HS-27A (cell line): Measurements from ENCODE around the gene KIAA1549.
"Not testable (repeated sequence)": the region's sequence is repeated elsewhere in the genome, so short reads cannot be mapped to it uniquely, and the experiment has no call there.

ENCODE experiments used
- DNase-seq: peaks from one replicate; pipeline ENCODE4 v3.0.0-alpha.2; 2012; ENCODE audit warnings: low read depth, missing footprints

KIAA1549 gene

DNA sequence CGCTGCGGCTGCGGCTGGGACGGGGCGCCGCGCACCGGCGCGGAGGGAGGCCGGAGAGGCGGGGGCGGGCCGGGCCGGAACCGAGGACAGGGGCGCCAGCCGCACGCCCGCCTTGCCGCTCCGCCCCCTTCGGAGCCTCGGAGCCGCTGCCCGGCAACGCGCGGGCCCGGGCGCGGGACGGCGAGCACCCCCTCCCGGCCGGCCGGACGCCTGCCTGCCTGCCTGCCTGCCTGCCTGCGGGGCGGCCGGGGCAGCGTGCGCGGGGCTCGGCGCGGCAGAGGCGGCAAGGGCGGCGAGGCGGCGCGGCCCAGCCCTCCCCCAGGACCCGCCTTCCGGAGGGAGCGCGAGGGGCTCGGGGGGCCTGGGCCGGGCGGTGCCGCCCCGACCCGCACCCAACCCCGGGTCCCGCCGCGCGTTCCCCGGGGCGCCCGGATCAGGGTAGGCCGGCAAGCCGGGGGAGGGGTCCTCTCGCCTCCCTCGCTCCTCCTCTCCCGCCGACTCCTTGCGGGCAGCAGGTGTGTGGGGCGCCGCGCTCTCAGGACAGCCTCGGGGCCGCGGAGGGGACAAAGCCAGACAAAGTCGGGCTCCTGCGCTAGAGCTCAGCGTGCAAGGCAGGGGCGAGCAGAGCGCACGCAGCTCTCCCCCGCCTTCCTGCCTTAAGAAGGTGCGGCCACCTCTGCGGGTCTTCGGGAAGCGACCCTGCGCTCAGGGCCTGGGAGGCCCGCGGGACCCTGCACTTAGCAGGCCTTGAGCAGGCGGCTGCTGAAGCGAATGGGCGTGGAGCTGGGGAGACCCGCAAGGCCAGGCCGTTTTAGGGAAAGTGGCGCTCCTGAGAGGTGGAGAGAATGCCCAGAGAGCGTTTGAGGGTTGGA lies at the start of gene KIAA1549:
Gene KIAA1549, minus strand, starts transcription at position 58 of the 872 bp plus-strand sequence. CDS start 120 bp downstream, outside the sequence.
- DNase-seq, result no peak

DNA sequence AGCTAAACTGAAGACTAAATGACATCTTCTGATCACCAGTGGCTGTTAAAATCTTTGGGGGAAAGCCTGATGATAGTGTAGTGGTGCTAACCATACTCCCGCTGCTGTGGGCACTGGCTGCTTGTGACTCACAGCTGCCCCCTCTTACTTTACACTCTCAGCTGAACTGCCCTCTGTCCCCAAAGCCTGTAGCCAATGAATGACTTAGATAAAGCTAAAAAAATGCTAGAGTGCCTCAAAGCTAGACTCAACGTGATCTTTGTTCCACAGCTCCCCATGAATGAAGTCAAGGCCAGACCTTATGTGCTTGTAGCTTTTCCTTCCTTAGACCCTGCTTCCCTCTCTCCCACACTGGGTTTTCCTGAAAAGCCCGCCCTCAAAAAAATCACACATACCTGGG lies 48.2 kb upstream of the KIAA1549 start:
- no peak for DNase-seq

DNA sequence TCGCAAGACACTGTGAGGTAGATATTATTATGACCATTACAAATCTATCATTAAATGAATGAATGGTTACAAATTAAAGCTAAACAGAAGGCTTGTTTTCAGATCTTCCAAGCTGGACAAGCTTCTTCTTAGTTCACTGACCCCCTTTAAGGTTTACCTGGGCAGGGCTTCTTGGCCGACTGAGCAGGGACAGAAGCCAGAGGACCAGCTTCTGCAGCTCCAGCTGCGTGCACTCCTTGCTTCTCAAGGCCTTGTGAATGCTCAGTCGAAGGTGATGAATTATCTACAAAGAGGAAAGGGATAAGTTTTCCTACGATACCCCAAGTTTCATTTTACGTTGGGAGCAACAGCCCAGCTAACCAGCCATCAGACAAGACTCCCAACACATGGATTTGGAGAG lies 45.4 kb upstream of the KIAA1549 start:
- no peak for DNase-seq

DNA sequence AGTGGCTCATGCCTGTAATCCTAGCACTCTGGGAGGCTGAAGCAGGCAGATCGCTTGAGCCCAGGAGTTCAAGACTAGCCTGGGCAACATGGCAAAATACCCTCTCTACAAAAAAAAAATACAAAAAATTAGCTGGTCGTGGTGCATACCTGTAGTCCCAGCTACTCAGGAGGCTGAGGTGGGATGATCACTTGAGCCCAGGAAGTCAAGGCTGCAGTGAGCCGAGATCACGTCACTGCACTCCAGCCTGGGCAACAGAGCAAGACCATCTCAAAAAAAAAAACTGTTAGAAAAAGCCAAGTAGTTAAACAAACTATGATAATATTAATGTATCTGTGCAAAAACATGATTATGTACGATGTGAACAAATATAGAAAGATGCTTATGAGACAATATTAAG lies 44.7 kb upstream of the KIAA1549 start:
- not testable (repeated sequence) for DNase-seq

DNA sequence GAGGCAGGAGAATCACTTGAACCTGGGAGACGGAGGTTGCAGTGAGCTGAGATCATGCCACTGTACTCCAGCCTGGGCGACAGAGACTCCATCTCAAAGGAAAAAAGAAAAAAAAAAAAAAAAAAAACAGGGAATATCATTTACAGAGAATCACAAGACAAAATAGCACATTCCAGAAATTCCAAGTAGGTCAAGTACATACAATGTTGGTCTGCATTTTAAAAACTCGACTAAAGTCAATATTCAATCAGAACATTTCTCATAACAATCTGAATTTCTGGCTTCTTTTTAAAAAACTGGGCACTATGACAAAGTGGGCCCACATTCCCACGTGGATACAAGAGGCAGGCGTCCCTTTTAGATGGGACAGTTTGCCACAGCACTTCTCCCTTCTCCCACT lies 41.9 kb upstream of the KIAA1549 start:
- no peak for DNase-seq

DNA sequence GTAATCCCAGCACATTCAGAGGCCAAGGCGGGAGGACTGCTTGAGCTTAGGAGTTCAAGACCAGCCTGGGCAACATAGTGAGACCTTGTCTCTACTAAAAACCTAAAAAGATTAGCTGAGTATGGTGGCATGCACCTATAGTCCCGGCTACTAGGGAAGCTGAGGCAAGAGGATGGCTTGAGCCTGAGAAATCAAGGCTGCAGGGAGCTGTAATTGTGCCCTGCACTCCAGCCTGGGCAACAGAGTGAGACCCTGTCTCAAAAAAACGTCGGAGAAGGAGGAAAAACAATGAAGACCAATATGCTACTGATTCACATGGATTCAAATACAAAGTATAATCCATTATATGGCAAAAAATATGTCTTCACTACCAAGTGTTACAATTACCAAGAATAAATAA lies 41.1 kb upstream of the KIAA1549 start:
- DNase-seq, result no peak

DNA sequence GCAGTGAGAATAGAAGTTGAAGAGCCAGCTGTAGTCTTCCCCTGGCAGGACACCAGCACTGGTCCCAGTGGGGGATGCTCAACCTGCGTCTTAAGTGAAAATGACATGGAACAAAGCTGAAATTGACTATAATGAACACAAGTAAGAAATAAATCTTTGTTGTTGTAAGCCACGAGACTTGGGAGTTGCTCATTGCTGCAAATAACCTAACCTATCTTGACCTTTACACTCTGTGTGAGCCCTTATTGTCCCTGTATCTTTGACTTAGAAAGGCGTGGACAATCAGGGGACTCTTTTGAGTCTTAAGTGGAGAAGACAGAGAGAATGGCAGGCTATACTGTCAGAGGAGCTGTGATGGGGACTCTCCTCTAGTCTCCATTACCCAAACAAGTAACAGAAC lies 37.7 kb upstream of the KIAA1549 start:
- no peak for DNase-seq

DNA sequence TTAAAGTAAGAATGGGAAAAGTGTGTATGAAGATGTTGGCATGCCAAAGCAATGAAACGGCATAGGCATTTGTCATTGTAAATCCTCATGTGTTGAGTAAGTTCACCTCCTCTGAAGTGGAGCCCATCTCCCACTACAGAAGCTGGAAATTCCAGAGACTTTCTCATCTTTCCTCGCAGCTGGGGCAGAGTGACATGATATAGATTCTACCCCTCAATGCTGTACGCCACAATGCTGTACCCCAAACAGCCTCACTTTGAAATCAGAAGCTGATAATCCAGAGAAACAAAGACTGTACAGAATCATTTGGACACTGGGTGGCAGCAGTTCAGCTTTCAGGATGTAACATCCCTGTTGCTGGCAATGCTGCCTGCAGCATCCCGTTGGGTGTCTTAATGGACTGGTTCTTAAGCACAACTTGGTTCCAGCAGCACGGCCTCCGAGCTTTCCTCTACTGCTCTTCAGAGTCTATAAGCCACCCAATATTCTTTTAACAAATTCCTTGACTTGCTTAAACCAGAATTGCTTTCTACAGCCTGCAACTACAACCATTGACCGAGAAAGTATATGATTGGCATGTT lies 35.8 kb upstream of the KIAA1549 start:
- no peak for DNase-seq

DNA sequence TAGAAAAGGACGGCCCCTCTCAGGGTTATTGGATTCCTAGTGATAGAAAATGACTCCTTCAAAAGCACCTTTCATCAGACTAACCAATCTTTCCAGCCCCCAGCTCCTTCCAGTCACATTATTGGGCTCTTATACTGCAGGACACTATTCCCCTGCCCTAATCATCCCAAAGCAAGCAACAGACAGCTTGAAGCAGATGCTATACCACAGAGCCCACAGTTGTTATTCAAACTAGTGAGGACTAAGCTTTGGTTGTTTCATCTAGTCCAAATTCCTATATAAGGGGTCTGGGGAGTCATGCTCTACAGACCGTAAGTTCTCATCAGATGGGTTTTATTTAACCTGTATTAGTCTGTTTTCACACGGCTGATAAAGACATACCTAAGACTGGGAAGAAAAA lies 30.2 kb upstream of the KIAA1549 start:
- no peak for DNase-seq

DNA sequence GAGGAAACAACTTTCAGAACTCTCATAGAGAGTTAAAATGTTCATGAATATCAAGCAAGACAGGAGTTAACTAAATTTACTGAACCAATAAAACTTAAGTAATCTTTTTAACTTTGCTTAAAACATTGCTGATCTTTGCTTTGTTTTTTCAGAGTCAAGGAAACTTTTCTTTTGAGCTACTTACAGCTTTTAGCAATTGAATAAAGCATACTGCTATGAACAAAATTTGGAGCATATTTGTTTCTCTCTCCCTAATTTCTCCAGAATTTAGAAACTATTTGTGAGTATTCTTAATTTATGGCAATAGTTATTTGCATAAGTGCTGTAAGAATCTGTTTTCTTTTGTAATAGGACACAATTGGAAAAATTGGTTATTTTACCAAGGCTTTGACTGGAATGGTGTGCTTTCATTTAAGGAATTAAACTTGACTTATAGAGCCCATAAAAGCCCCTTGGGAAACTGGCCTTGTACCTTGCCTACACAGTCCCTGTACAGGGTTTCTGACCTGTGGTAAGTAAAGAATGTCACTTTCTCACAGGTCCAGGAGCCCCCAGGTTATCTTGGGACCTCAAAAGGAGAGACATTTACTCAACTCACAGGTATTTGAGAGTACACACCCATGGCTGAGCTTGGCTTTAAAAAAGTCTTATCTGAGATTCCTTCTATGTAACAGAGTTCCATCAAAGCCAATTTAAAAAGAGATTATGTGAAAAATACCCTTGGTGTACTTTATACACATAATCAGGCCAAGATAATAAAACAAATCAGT lies 23.3 kb upstream of the KIAA1549 start:
- no peak for DNase-seq

DNA sequence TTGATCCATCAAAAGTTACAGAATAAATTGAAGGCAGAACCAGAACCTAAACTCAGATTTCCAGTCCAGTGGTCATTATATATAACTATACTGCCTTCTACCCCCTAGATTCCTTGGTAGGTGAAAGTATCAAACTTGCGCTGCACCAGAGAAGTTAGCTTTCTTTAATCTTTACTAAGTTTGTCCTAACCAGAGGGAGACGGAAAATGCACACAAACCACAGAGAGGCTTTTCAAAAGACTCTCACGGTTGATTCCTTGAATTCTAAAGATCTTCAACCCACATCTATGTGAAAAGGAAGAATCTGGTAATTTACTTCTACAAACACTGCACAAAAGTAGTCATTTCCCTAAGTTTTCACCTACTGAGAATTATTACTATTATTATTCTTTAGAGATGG lies 18.2 kb upstream of the KIAA1549 start:
- DNase-seq, result no peak

DNA sequence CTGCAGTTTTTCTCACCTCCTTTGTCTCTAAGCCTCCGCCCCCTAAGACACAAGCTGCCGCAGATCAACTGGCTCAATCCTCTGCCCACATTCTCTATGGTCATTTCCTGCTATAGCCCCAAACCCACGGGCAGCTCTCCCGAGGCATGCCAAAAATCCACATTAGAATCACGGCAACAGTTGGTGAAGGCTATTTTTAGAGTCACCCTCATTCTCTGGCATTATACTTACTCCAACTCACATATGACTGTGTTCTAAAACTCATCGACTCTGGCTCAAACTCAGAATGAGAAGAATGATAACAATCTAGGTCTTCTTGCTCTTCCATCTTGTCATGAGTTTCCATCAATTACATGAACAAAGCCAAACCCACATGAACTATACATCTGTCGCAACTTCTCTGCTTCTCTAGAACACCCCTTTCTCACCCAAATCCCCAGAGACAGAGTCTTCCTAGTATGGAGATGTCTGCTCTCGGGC lies 10.9 kb upstream of the KIAA1549 start:
- DNase-seq, result no peak

DNA sequence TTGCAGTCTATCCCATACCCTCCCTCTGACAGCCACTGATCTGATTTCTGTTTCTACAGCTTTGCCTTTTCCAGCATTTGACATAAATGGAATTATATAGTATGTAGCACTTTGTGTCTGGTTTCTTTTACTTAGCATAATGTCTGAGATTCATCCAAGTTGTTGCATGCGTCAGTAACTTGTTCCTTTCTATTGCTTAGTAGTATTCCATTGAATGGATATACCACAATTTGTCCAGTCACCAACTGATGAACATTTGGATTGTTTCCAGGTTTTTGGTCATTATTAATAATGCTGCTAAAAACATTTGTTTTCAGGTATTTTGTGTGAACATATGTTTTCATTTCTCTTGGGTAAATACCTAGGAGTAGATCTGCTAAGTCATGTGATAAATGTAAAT lies 6.5 kb upstream of the KIAA1549 start:
- no peak for DNase-seq

DNA sequence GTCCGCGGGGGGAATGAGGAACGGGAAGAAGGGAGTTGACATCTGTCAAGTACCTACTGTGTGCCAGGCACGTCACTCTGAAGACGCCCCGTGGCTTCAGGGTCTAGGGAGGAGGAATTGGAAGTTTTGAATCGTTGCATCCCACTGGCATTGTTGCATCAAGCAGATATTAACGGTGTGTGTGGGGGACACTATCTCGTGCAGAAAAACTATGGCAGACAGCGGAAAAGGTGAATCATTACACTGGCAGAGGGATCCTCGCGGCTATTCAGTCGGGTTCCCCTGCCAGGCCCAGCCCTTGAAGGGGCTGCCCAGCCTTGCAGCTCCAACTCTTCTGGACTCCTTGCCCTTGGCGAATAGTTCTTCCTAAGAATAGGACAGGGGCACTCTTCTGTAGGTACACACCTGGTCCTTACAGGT lies 1.0 kb upstream of the KIAA1549 start:
- DNase-seq, result no peak

DNA sequence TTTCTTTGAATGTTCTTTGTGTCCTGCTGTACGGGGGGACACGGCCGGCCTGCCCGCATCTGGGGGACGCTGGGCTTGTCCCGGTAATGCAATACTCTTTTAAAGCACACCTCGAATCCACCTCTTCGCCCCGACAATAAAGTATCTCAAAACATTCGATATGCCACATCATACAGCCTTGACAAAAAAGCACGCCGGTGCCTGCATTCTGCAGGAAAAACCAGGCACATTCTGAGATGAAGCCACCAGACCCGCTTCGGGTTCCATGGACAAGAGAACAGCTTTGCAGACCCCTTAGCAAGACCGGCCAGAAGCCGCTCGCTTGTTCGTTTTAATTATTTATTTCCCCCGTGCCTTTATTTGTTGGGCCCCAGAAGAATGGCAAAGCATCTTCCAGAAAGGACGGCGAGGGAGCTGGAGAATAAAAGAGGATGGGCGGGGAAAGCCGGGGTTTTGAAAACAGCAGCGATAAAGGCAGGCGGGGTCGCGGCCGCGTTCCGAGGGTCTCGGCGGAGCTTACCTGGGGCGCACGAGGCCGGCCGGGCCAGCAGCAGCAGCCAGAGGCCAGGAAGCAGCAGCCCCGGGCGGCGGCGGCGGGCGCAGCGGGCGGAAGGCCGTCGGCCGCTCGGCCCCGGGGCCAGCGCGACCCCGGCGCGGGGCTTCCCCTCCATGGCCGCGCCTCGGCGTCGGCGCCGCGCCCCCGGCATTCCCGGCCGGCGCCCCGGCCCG lies 462 bp downstream of the KIAA1549 start:
- no peak for DNase-seq

DNA sequence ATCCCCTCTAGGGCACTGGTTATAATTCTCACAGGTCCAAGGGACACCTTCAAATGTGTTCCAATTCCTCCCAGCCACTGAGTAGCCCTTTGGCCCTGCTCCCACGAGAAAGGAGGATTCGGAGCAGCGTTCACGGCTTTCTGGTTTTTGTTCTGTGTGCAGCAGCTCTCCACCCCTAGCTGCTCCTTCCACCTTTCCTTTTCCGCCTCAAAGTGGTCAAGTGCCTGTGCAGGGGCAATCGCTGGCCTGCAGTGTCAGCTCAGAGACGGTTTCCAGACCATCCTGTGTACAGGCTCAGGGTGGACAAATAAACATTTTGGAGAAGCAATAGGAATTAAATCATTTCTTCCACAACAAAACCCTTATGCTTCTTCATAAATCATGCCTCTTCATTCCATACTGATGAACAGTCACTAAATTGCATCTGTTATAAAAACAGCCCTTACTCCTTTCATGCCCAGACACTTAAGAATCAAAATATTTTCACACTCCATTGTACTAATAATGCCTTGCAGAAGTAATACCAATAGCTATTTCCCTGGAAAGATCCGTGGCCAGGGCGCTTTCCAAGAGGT lies 1.1 kb downstream of the KIAA1549 start:
- no peak for DNase-seq

DNA sequence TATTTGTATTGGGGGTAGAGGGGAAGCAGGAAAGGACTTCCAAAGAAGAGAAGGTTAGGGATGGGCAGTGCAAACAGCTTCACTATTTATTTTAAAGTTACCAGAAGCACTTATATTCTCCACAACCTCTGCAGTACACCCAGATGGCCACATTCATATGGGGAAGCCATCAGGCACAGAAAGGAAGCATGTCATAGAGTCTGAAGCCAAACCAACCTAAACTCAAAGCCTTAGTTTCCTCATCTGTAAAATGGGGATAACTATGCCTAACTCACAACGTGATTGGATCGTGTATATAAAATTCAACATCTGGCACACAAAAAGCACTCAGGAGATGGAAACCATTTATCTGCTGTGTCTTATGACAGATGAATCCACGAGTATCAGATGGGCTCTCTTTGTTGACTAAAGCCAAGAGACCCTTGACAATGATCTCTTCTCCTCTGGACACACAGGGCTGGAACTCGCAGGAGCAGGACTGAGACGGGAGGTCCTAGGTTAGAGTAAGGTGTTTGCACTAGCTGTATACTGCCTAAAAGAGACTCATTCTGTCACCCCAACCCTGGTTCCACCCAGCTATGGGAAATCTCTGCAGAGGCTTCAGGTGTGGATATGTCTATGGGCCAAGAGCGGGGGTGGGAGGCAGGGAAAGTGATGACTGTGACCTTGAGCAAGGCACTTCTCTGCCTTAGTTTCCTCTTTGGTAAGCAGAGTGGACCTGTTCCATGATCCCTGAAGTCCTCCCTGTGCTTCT lies 1.8 kb downstream of the KIAA1549 start:
- DNase-seq, result no peak

DNA sequence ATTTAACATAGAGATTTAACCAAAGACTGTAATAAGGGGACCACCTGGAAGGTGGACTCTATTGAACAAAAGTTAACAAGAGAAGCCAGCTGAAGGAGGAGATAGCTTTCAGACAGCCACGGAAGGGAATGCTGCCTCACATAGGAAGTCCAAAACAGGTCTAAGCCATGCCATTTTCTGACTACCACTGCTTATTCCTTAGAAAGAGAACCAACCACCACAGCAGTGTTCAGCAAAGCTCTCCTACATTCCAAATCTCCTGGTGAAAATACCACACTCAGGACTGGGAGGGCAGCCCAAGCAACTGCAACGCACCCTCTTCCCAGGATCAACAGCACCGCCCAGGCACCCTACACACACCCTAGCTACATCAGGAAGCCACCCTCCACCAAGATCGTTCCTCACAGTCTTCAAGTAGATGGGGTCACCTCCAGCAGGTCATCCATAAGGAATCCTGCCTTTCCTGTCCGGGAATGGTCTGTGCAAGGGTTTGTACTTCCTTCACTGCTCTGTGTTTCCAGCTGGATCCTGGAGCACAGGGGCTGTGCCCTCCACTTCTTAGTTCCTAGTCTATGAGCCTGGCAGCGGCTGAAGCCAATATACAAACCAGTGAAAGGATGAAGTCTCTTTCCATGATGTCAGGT lies 2.5 kb downstream of the KIAA1549 start:
- no peak for DNase-seq

DNA sequence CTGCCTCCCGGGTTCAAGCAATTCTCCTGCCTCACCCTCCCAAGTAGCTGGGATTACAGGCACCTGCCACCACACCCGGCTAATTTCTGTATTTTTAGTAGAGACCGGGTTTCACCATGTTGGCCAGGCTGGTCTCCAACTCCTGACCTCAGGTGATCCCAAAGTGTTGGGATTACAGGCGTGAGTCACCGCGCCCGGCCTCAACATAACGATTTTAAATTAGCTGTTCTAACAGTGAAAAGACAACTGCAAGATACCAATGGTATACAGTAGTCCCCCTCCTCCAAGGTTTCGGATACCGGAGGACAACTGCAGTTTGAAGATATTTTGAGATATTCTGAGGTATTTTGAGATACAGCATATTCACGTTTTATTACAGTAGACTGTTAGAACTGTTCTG lies 5.0 kb downstream of the KIAA1549 start:
- not testable (repeated sequence) for DNase-seq

DNA sequence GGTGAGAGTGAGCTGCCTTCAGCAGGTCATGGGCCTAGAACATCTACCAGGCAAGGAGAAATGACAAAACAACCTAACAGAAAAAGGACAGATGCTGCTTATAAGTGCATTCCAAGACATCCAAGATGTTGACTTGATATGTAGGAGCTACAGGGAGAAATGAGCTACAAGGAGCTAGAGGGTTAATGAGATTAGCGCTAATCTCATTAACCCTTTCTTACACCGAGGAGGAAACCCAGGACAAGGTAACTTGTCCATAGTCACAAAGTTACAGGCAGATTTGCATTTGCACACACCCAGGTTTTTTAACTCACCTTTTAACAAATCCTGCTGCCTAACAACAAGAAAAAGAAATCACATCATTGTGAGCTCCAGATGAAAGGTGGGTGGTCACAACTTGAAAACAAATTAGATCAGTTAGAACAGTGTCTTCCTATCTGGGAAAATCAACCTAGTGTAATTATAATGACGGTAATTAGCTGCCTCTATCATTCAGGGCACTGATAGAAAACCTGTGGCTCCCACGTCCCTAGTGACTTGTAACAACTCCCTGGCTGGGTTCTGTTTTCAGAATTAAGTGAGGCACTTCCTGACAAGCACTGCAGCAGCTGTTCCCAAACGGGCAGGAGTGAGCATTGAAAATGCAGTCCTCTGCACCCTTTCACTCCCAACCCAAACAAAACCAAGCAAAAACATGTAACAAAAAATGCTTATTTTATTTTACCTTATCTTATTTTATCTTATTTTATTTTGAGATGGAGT lies 5.7 kb downstream of the KIAA1549 start:
- no peak for DNase-seq
